Epithelial cell of esophagus (primary cell): ENCODE results near the gene MSH2.
A peak's percentile ranks its signal among the peaks of the same experiment; 100 is the strongest.

ENCODE experiments used
- DNase-seq: peaks from one replicate; pipeline ENCODE4 v3.0.0; 2010; ENCODE audit warnings: low read depth
- H3K4me3 ChIP-seq: 2 replicates; pipeline ENCODE4 v1.5.1; 2011; ENCODE audit warnings: mild to moderate bottlenecking, low read length, control low read depth
- CTCF ChIP-seq: IDR thresholded peaks from 2 replicates; pipeline ENCODE4 v1.5.1; 2011; ENCODE audit warnings: low read depth, mild to moderate bottlenecking, low read length, control low read depth, inconsistent platforms; ENCODE audit not compliant: insufficient read depth; ENCODE audit errors: missing control alignments

MSH2 gene

GRCh38 chr2:47518497-47519146 is 115.7 kb downstream of the MSH2 start:
- H3K4me3 ChIP-seq, result no peak overlapping the region
- no peak for TF ChIP-seq CTCF
- no peak for DNase-seq

- no peak for DNase-seq
- no peak overlapping the region for H3K4me3 ChIP-seq
- TF ChIP-seq CTCF, result no peak
These were observed 116.2 kb downstream of the MSH2 start for GRCh38 chr2:47519147-47519537.

GRCh38 chr2:47519604-47520301 is 116.8 kb downstream of the MSH2 start:
- TF ChIP-seq CTCF, result no peak
- DNase-seq, result no peak
- H3K4me3 ChIP-seq, result no peak overlapping the region

- H3K4me3 ChIP-seq, result no peak overlapping the region
- TF ChIP-seq CTCF, result no peak
- DNase-seq, result no peak
These were observed 117.3 kb downstream of the MSH2 start for GRCh38 chr2:47520302-47520630.

- peak overlapping the region; percentile 29 for H3K4me3 ChIP-seq
- peak; percentile 62 for DNase-seq
- peak; percentile 31 for TF ChIP-seq CTCF
These were observed 118.1 kb downstream of the MSH2 start for GRCh38 chr2:47520825-47521665.

GRCh38 chr2:47521666-47522285 is 118.8 kb downstream of the MSH2 start:
- DNase-seq, result no peak
- TF ChIP-seq CTCF, result no peak
- H3K4me3 ChIP-seq, result no peak overlapping the region
